Nephron (organoid): ENCODE measurements around the gene NDUFAF5.

Experiments
- H3K27ac Mint-ChIP-seq, 3 experiments: 2 replicates each; pipeline ENCODE4 v1.8.0; 2020; ENCODE audit warnings: mixed read lengths in 3 of 3, mild to moderate bottlenecking in 2 of 3, moderate library complexity in 1 of 3
- H3K27me3 Mint-ChIP-seq: 2 replicates; pipeline ENCODE4 v1.8.0; 2021; ENCODE audit warnings: low read depth, mild to moderate bottlenecking, moderate library complexity, mixed read lengths
- H3K36me3 Mint-ChIP-seq: 2 replicates; pipeline ENCODE4 v1.8.0; 2020; ENCODE audit warnings: low read depth, mixed read lengths
- H3K4me1 Mint-ChIP-seq: 2 replicates; pipeline ENCODE4 v1.8.0; 2020; ENCODE audit warnings: mixed read lengths
- H3K4me3 Mint-ChIP-seq, 3 experiments: 2 replicates each; pipeline ENCODE4 v1.8.0; 2020; ENCODE audit warnings: mild to moderate bottlenecking in 3 of 3, mixed read lengths in 3 of 3, moderate library complexity in 2 of 3
- H3K9me3 Mint-ChIP-seq: 2 replicates; pipeline ENCODE4 v1.8.0; 2020; ENCODE audit warnings: mixed read lengths
- TF ChIP-seq, protein P1 (sequence below), 3 experiments: fragments of 200-600 bp; sonication (generic); IDR thresholded peaks; one replicate each; pipeline ENCODE4 v1.5.0; 2021; ENCODE audit warnings: antibody characterized with exemption in 3 of 3; ENCODE audit not compliant: unreplicated experiment in 3 of 3

NDUFAF5 gene

GRCh38 chr20:13852306-13852705 lies 67.5 kb downstream of the NDUFAF5 start:
- H3K9me3 Mint-ChIP-seq = no peaks in the 10 kb centered on the region
- no peaks in the 10 kb centered on the region for H3K36me3 Mint-ChIP-seq
- no peak overlapping the region for H3K27ac Mint-ChIP-seq
- H3K4me3 Mint-ChIP-seq = no peak overlapping the region
- H3K27me3 Mint-ChIP-seq = peaks cover 12% of the 10 kb centered on the region
- TF ChIP-seq, protein P1, sequence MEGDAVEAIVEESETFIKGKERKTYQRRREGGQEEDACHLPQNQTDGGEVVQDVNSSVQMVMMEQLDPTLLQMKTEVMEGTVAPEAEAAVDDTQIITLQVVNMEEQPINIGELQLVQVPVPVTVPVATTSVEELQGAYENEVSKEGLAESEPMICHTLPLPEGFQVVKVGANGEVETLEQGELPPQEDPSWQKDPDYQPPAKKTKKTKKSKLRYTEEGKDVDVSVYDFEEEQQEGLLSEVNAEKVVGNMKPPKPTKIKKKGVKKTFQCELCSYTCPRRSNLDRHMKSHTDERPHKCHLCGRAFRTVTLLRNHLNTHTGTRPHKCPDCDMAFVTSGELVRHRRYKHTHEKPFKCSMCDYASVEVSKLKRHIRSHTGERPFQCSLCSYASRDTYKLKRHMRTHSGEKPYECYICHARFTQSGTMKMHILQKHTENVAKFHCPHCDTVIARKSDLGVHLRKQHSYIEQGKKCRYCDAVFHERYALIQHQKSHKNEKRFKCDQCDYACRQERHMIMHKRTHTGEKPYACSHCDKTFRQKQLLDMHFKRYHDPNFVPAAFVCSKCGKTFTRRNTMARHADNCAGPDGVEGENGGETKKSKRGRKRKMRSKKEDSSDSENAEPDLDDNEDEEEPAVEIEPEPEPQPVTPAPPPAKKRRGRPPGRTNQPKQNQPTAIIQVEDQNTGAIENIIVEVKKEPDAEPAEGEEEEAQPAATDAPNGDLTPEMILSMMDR (IDR thresholded peaks at IDR 0.05; ENCODE audit: unreplicated experiment in 3 of 3) = no peak
- peaks cover 4% of the 10 kb centered on the region for H3K4me1 Mint-ChIP-seq

DNA sequence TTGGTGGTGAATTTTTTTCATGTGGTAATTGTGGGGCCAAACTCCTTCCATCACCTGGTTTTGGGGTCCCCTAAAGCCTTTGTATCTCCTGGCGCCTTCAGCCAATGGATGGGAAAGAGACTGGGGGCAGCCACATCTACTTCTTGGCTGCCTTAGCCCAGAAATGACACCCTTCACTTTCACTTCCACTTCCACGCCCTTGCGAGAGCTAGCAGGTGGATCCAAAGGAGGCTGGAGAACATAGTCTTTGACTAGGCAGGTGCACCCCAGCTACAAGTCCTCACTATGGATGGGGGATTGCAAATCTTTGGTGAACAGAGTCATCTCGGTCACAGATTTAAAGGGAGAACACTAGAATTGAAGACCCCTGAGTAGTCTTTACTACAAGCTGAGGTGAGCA lies 70.8 kb downstream of the NDUFAF5 start:
- Mint-ChIP-seq H3K27me3 (peaks cover 4% of the 10 kb centered on the region), H3K4me1 (peaks cover 4% of the 10 kb centered on the region), H3K4me3 (no peak overlapping the region), H3K36me3 (no peaks in the 10 kb centered on the region), H3K27ac (no peak overlapping the region), H3K9me3 (no peaks in the 10 kb centered on the region)
- TF ChIP-seq, protein P1 (IDR thresholded peaks at IDR 0.05; ENCODE audit: unreplicated experiment in 3 of 3) = no peak

DNA sequence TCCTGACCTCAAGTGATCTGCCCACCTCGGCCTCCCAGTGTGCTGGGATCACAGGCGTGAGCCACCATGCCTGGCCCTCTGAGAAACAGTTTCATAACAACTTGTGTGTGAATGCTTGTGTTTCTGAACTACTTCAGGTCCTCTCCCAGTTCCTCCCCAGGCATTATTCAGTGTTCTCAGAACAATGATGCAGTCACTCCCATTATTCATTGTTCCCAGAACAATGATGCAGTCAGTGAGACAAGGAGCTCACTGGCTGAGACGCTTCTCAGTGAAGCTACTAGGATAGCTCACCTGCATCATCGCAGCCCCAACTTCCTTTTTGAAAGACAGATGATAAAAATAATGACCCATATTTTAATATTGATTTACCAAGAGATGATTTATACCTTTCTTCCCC lies 71.5 kb downstream of the NDUFAF5 start:
- Mint-ChIP-seq H3K27me3 (no peaks in the 10 kb centered on the region), H3K4me3 (no peak overlapping the region), H3K36me3 (no peaks in the 10 kb centered on the region), H3K4me1 (peaks cover 4% of the 10 kb centered on the region), H3K27ac (no peak overlapping the region), H3K9me3 (no peaks in the 10 kb centered on the region)
- TF ChIP-seq, protein P1 (IDR thresholded peaks at IDR 0.05; ENCODE audit: unreplicated experiment in 3 of 3) = no peak

DNA sequence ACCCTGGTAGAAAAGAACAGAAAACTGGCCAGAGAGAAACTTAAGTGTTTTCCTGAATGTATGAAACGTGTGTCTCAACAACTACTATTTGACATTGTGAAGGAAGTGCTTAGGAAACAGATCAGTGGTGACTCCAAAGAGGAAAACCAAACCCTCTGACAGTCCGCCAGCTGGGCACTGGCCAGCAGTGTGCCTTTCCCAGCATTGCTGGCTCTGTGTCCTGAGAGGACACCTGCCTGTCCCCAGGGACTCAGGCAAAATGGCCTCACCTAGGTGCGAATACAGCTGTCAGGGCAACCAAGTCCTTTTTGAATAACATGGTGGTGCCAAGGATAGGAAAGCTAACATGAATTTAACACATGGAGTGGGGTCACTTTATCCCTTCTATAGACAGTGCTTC lies 72.5 kb downstream of the NDUFAF5 start:
- no peaks in the 10 kb centered on the region for H3K9me3 Mint-ChIP-seq
- TF ChIP-seq, protein P1 (IDR thresholded peaks at IDR 0.05; ENCODE audit: unreplicated experiment in 3 of 3) = no peak
- H3K27me3 Mint-ChIP-seq = no peaks in the 10 kb centered on the region
- no peak overlapping the region for H3K4me3 Mint-ChIP-seq
- peaks cover 4% of the 10 kb centered on the region for H3K4me1 Mint-ChIP-seq
- H3K27ac Mint-ChIP-seq = no peak overlapping the region
- H3K36me3 Mint-ChIP-seq = no peaks in the 10 kb centered on the region

- Mint-ChIP-seq H3K4me1 (no peaks in the 10 kb centered on the region), H3K27ac (no peak overlapping the region), H3K27me3 (no peaks in the 10 kb centered on the region), H3K9me3 (no peaks in the 10 kb centered on the region), H3K4me3 (no peak overlapping the region), H3K36me3 (no peaks in the 10 kb centered on the region)
- TF ChIP-seq, protein P1 (IDR thresholded peaks at IDR 0.05; ENCODE audit: unreplicated experiment in 3 of 3) = no peak
Measured at GRCh38 chr20:13857961-13858360, 73.1 kb downstream of the NDUFAF5 start.

GRCh38 chr20:13858439-13858838 lies 73.6 kb downstream of the NDUFAF5 start:
- H3K9me3 Mint-ChIP-seq = no peaks in the 10 kb centered on the region
- H3K27me3 Mint-ChIP-seq = no peaks in the 10 kb centered on the region
- H3K4me3 Mint-ChIP-seq = no peak overlapping the region
- TF ChIP-seq, protein P1 (IDR thresholded peaks at IDR 0.05; ENCODE audit: unreplicated experiment in 3 of 3) = no peak
- no peak overlapping the region for H3K27ac Mint-ChIP-seq
- no peaks in the 10 kb centered on the region for H3K4me1 Mint-ChIP-seq
- no peaks in the 10 kb centered on the region for H3K36me3 Mint-ChIP-seq
